WTC11 (cell line): ENCODE measurements around the gene G2E3. TPM values are rescaled to one million over a fixed set of nuclear protein-coding genes. Genes with fewer than 3 reads are reported as not detected.
A peak's percentile ranks its signal among the peaks of the same experiment; 100 is the strongest.

ENCODE experiments used
- ATF3 ChIP-seq: sonication (generic); formaldehyde crosslinking; conservative IDR thresholded peaks from 2 replicates; pipeline ENCODE4 v1.8.1; 2022; ENCODE audit warnings: mild to moderate bottlenecking, missing genetic modification reagents
- CBFB ChIP-seq: sonication (generic); formaldehyde crosslinking; IDR thresholded peaks from 2 replicates; pipeline ENCODE4 v1.8.1; 2022; ENCODE audit warnings: mild to moderate bottlenecking, low read depth, missing genetic modification reagents
- E2F1 ChIP-seq: sonication (generic); formaldehyde crosslinking; IDR thresholded peaks from 2 replicates; pipeline ENCODE4 v1.8.0; 2022; ENCODE audit warnings: mild to moderate bottlenecking, missing genetic modification reagents
- E2F4 ChIP-seq: sonication (generic); formaldehyde crosslinking; IDR thresholded peaks from 2 replicates; pipeline ENCODE4 v1.8.1; 2022; ENCODE audit warnings: low read depth, mild to moderate bottlenecking, moderate library complexity, missing genetic modification reagents, borderline replicate concordance
- E2F5 ChIP-seq: sonication (generic); formaldehyde crosslinking; IDR thresholded peaks from 2 replicates; pipeline ENCODE4 v1.8.1; 2022; ENCODE audit warnings: mild to moderate bottlenecking, moderate library complexity, missing genetic modification reagents
- FOXK1 ChIP-seq: sonication (generic); formaldehyde crosslinking; IDR thresholded peaks from 2 replicates; pipeline ENCODE4 v1.8.0; 2022; ENCODE audit warnings: mild to moderate bottlenecking, moderate library complexity, missing genetic modification reagents
- FOXP4 ChIP-seq: sonication (generic); formaldehyde crosslinking; IDR thresholded peaks from 2 replicates; pipeline ENCODE4 v1.8.0; 2022; ENCODE audit warnings: mild to moderate bottlenecking, missing genetic modification reagents
- HMGA2 ChIP-seq: fragments of 250-450 bp; sonication (Bioruptor Pico); IDR thresholded peaks from 2 replicates; pipeline ENCODE4 v1.4.0; 2021; ENCODE audit warnings: mild to moderate bottlenecking, moderate library complexity
- MXD4 ChIP-seq: fragments of 250-450 bp; sonication (Bioruptor Pico); IDR thresholded peaks from 2 replicates; pipeline ENCODE4 v1.8.0; 2021; ENCODE audit warnings: mild to moderate bottlenecking, moderate library complexity, borderline replicate concordance
- NFATC4 ChIP-seq: fragments of 250-450 bp; sonication (Bioruptor Pico); IDR thresholded peaks from 2 replicates; pipeline ENCODE4 v1.9.0; 2021; ENCODE audit warnings: mild to moderate bottlenecking
- NR1H2 ChIP-seq: sonication (generic); formaldehyde crosslinking; IDR thresholded peaks from 2 replicates; pipeline ENCODE4 v1.9.0; 2021; ENCODE audit warnings: mild to moderate bottlenecking, moderate library complexity, missing genetic modification reagents
- PRRX2 ChIP-seq: fragments of 250-450 bp; sonication (Bioruptor Pico); IDR thresholded peaks from 2 replicates; pipeline ENCODE4 v1.8.0; 2021; ENCODE audit warnings: mild to moderate bottlenecking
- RORB ChIP-seq: fragments of 250-450 bp; sonication (Bioruptor Pico); IDR thresholded peaks from 2 replicates; pipeline ENCODE4 v1.9.0; 2021; ENCODE audit warnings: mild to moderate bottlenecking
- SMAD3 ChIP-seq: sonication (generic); formaldehyde crosslinking; IDR thresholded peaks from 2 replicates; pipeline ENCODE4 v1.8.0; 2022; ENCODE audit warnings: missing genetic modification reagents, mild to moderate bottlenecking, borderline replicate concordance
- TEAD1 ChIP-seq: sonication (generic); formaldehyde crosslinking; IDR thresholded peaks from 2 replicates; pipeline ENCODE4 v1.8.0; 2022; ENCODE audit warnings: mild to moderate bottlenecking, missing genetic modification reagents
- TEAD4 ChIP-seq: sonication (generic); formaldehyde crosslinking; IDR thresholded peaks from 2 replicates; pipeline ENCODE4 v1.8.0; 2022; ENCODE audit warnings: mild to moderate bottlenecking, missing genetic modification reagents
- TP53 ChIP-seq: sonication (generic); formaldehyde crosslinking; IDR thresholded peaks from 2 replicates; pipeline ENCODE4 v1.8.1; 2023; ENCODE audit warnings: mild to moderate bottlenecking, missing genetic modification reagents
- ZNF423 ChIP-seq: fragments of 250-450 bp; sonication (Bioruptor Pico); IDR thresholded peaks from 2 replicates; pipeline ENCODE4 v2.1.2; 2022; ENCODE audit warnings: mild to moderate bottlenecking, moderate library complexity
- ZNF425 ChIP-seq: fragments of 250-450 bp; sonication (Bioruptor Pico); conservative IDR thresholded peaks from 2 replicates; pipeline ENCODE4 v1.9.0; 2021; ENCODE audit warnings: mild to moderate bottlenecking
- total RNA-seq: library from RNA; stranded (reverse); gene quantifications from 3 replicates; pipeline ENCODE4 v1.2.3, GENCODE V29; 2021
- TF ChIP-seq, protein P1 (sequence below): fragments of 250-450 bp; sonication (Bioruptor Pico); IDR thresholded peaks from 2 replicates; pipeline ENCODE4 v2.1.2; 2022; ENCODE audit warnings: mild to moderate bottlenecking, moderate library complexity
- TF ChIP-seq, protein P2 (sequence below): sonication (generic); formaldehyde crosslinking; IDR thresholded peaks from 2 replicates; pipeline ENCODE4 v1.8.1; 2023; ENCODE audit warnings: mild to moderate bottlenecking, missing genetic modification reagents, borderline replicate concordance
- TF ChIP-seq, protein P3 (sequence below): sonication (generic); formaldehyde crosslinking; IDR thresholded peaks from 2 replicates; pipeline ENCODE4 v1.8.0; 2022; ENCODE audit warnings: mild to moderate bottlenecking, missing genetic modification reagents

G2E3 gene
- total RNA-seq, 1 experiment from 2014 or later: 66.2 TPM

DNA sequence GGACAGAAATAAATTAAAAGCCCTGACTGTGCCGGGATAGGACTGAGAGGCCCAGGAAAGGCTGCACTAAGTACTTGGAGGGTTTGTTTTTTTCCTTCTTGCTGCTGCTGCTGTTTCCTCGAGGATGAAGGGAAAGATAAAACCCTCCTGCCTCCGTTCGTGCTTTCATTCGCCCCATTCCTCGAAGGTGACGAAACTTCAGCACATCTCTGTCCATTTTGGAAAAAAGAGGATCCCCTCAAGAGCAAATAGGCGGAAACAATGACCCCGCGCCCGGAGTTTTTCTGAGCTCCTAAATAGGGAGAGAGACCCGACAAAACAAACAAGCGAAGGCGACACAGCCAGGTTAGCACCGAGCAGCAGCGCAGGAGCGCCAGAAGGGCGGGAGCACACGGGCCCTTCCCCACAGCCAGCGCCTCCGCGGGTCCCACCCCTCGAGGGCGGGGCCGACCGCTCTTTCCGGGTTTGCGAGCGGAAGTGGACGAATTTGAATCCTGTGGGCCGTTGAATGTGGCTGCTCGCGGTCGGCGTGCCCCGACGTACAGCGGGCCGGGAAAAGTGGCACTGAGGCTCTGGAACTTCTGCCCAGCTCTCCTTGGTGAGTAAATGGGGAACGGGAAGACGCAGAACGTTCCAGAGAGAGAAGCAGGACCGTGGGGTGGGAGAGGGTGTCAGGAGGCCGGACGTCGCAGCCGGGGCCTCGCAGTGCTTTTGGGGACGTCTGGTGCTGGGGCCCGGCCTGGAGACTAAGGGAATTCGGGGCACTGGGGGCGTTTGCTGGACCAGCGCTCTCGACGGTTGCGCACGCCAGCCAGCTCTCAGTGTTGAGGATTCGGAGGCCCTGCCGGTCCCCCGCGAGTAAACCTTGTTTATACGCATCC lies at the start of gene G2E3 (continued):
- TF ChIP-seq FOXP4: no peak
- TF ChIP-seq FOXK1 (CRISPR knock-in tag): peak; percentile 76
- TF ChIP-seq E2F4 (CRISPR knock-in tag): no peak
- no peak for TF ChIP-seq RORB (CRISPR knock-in tag)
- peak; percentile 61; the same call in 1 of the 2 replicates for TF ChIP-seq SMAD3
- peak; percentile 93; the same call in 1 of the 2 replicates for TF ChIP-seq E2F5 (CRISPR knock-in tag)
- peak; percentile 82; the same call in 1 of the 2 replicates for TF ChIP-seq E2F1 (CRISPR knock-in tag)
- TF ChIP-seq, protein P1, sequence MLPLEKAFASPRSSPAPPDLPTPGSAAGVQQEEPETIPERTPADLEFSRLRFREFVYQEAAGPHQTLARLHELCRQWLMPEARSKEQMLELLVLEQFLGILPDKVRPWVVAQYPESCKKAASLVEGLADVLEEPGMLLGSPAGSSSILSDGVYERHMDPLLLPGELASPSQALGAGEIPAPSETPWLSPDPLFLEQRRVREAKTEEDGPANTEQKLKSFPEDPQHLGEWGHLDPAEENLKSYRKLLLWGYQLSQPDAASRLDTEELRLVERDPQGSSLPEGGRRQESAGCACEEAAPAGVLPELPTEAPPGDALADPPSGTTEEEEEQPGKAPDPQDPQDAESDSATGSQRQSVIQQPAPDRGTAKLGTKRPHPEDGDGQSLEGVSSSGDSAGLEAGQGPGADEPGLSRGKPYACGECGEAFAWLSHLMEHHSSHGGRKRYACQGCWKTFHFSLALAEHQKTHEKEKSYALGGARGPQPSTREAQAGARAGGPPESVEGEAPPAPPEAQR (CRISPR knock-in tag): no peak
- TF ChIP-seq, protein P2, sequence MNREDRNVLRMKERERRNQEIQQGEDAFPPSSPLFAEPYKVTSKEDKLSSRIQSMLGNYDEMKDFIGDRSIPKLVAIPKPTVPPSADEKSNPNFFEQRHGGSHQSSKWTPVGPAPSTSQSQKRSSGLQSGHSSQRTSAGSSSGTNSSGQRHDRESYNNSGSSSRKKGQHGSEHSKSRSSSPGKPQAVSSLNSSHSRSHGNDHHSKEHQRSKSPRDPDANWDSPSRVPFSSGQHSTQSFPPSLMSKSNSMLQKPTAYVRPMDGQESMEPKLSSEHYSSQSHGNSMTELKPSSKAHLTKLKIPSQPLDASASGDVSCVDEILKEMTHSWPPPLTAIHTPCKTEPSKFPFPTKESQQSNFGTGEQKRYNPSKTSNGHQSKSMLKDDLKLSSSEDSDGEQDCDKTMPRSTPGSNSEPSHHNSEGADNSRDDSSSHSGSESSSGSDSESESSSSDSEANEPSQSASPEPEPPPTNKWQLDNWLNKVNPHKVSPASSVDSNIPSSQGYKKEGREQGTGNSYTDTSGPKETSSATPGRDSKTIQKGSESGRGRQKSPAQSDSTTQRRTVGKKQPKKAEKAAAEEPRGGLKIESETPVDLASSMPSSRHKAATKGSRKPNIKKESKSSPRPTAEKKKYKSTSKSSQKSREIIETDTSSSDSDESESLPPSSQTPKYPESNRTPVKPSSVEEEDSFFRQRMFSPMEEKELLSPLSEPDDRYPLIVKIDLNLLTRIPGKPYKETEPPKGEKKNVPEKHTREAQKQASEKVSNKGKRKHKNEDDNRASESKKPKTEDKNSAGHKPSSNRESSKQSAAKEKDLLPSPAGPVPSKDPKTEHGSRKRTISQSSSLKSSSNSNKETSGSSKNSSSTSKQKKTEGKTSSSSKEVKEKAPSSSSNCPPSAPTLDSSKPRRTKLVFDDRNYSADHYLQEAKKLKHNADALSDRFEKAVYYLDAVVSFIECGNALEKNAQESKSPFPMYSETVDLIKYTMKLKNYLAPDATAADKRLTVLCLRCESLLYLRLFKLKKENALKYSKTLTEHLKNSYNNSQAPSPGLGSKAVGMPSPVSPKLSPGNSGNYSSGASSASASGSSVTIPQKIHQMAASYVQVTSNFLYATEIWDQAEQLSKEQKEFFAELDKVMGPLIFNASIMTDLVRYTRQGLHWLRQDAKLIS (CRISPR knock-in tag): peak; percentile 74; the same call in 1 of the 2 replicates
- TF ChIP-seq, protein P3, sequence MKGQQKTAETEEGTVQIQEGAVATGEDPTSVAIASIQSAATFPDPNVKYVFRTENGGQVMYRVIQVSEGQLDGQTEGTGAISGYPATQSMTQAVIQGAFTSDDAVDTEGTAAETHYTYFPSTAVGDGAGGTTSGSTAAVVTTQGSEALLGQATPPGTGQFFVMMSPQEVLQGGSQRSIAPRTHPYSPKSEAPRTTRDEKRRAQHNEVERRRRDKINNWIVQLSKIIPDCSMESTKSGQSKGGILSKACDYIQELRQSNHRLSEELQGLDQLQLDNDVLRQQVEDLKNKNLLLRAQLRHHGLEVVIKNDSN: peak; percentile 45; the same call in 1 of the 2 replicates
- TF ChIP-seq ZNF425 (CRISPR knock-in tag): no peak
- no peak for TF ChIP-seq ATF3 (CRISPR knock-in tag)
- no peak for TF ChIP-seq NFATC4
- no peak for TF ChIP-seq MXD4 (CRISPR knock-in tag)
- TF ChIP-seq PRRX2 (CRISPR knock-in tag): no peak
- TF ChIP-seq HMGA2: no peak
- no peak for TF ChIP-seq NR1H2 (CRISPR knock-in tag)
- TF ChIP-seq ZNF423 (CRISPR knock-in tag): no peak
- TF ChIP-seq TEAD4 (CRISPR knock-in tag): no peak
- no peak for TF ChIP-seq TEAD1 (CRISPR knock-in tag)
- TF ChIP-seq CBFB: no peak
- TF ChIP-seq TP53 (CRISPR knock-in tag): no peak
